Measurements from ENCODE around the gene BLOC1S5. TPM values are rescaled to one million over a fixed set of nuclear protein-coding genes. Genes with fewer than 3 reads are reported as not detected.

BLOC1S5 gene
- total and polyA plus RNA-seq, 2 of the 13 experiments (the other 11 are each of a cell fraction or from before 2014, with no cell fraction given): 10.5 to 41.5 TPM

- TF ChIP-seq ZNF646 (CRISPR knock-in tag; IDR thresholded peaks at IDR 0.05) (no peak), ZBTB1 (CRISPR knock-in tag; IDR thresholded peaks at IDR 0.05; ENCODE audit: borderline replicate concordance) (no peak), ZNF768 (CRISPR knock-in tag; IDR thresholded peaks at IDR 0.05) (no peak), HBP1 (CRISPR knock-in tag; IDR thresholded peaks at IDR 0.05; ENCODE audit: low read depth) (no peak), TARDBP (CRISPR knock-in tag; IDR thresholded peaks at IDR 0.05) (no peak), NONO (IDR thresholded peaks at IDR 0.05) (no peak), NONO (CRISPR knock-in tag; conservative IDR thresholded peaks at IDR 0.05) (no peak), GATAD1 (CRISPR knock-in tag; IDR thresholded peaks at IDR 0.05) (no peak), NFYB (CRISPR knock-in tag; IDR thresholded peaks at IDR 0.05) (no peak), KLF11 (CRISPR knock-in tag; IDR thresholded peaks at IDR 0.05) (no peak), CHD4 (IDR thresholded peaks at IDR 0.05; ENCODE audit: borderline replicate concordance, low read length) (no peak), SRF (IDR thresholded peaks at IDR 0.05; ENCODE audit: low read depth, low read length) (no peak), ZNF563 (CRISPR knock-in tag; IDR thresholded peaks at IDR 0.05) (no peak), ELK4 (CRISPR knock-in tag; IDR thresholded peaks at IDR 0.05; ENCODE audit: borderline replicate concordance) (no peak), IRX3 (CRISPR knock-in tag; IDR thresholded peaks at IDR 0.05; ENCODE audit: borderline replicate concordance, low read depth) (no peak), ATF7 (IDR thresholded peaks at IDR 0.05) (no peak), ATF7 (CRISPR knock-in tag; IDR thresholded peaks at IDR 0.05) (no peak), ZNF576 (CRISPR knock-in tag; IDR thresholded peaks at IDR 0.05) (no peak), HHEX (CRISPR knock-in tag; IDR thresholded peaks at IDR 0.05) (no peak), ZNF883 (CRISPR knock-in tag; IDR thresholded peaks at IDR 0.05; ENCODE audit: not compliant biosample characterization) (no peak), FOXA1 (IDR thresholded peaks at IDR 0.05) (no peak), FOXA1 (CRISPR knock-in tag; IDR thresholded peaks at IDR 0.05) (peak; percentile 71), DNMT3B (CRISPR knock-in tag; conservative IDR thresholded peaks at IDR 0.05) (no peak), ATF7-NPFF (CRISPR knock-in tag; IDR thresholded peaks at IDR 0.05; ENCODE audit: low read depth) (no peak)
These were observed 88.4 kb downstream of the BLOC1S5 start (continued) for GRCh38 chr6:7975764-7976146.
